Suppressor macrophage treated with lipopolysaccharide for 1 hour (primary cell): Measurements from ENCODE around the gene RECK.
A peak's percentile ranks its signal among the peaks of the same experiment; 100 is the strongest.
"Not testable (repeated sequence)": the region's sequence is repeated elsewhere in the genome, so short reads cannot be mapped to it uniquely, and the experiment has no call there.

Experiments used
- DNase-seq, 3 donors: peaks; one replicate each; pipeline ENCODE4 v3.0.0-alpha.2; 2020 to 2022

RECK gene

DNA sequence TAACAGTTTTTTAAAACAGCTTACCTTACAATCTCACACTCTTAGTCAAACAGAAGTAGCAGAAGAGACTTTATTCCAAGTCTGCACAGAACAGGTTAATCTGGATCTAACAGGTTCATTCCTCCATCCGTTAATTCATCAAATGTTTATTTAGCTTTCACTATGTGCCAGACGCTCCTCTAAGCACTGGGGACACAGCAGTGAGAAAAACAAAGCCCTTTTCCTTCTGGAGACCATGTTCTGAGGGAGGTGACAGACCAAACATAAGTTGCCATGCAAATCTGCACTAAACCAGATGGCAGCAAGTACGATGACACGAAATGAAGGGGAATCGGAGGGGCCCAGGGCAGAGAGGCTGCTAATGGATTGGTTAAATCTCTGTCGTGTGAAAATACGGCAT, 82.8 kb downstream of the RECK start:
- no peak for DNase-seq

DNA sequence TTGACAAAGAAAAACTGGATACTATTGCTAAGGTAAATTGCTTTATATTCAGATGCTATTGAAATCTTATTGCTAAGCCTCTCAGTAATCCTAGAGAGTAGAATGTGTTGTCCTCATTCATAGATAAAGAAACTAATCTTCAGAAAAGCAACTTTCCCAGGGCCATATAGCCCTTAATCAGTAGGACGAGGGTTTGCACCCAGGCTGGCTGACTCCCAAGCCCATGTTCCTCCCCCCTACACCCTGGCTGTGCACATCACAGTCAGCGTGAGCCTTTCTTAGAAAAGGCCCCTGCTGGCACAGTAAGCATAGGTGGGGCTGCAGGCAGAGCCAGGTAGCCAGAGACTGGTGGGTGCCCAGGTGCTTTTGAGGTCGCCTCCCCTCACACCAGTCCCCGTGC, 84.0 kb downstream of the RECK start:
- DNase-seq = no peak

DNA sequence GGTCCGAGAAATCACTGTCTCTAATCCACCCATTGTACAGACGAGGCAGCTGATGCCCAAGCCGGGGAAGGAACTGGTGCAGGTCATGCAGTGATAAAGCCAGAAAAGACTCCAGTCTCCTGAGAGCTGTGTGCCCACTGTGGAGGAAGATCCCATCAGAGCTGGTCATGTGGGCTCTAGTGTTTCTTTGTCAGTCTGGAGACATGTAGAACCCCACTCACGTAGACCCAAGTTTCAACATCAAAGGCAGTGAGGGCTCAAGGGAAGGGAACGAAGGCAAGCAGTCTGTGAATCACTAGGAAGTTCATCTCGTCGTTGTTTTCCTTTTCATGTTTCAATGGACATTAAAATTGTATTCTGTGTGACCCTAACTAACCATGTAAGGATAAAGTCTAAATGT, 85.3 kb downstream of the RECK start:
- DNase-seq = peak in 2 of 3 donors; percentile 30 to 41

DNA sequence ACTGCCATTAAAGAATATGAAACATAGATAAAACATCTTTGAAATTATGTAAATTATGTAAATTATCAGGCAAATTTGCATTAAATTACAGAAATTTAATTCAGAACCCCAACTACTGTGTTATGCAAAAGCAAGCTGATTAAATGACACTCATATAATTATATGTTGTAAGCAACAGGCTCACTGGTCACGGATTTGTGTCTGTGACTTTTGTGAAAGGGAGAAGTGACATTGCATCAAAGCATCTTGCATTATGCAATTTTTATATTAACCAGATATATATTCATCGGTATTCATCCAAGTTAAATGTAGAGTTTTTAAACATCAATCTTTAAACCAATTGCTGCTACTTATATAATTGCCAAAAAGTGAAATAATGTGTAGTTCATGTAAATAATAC, 86.8 kb downstream of the RECK start:
- peak; percentile 55 to 75 (median 69) for DNase-seq

DNA sequence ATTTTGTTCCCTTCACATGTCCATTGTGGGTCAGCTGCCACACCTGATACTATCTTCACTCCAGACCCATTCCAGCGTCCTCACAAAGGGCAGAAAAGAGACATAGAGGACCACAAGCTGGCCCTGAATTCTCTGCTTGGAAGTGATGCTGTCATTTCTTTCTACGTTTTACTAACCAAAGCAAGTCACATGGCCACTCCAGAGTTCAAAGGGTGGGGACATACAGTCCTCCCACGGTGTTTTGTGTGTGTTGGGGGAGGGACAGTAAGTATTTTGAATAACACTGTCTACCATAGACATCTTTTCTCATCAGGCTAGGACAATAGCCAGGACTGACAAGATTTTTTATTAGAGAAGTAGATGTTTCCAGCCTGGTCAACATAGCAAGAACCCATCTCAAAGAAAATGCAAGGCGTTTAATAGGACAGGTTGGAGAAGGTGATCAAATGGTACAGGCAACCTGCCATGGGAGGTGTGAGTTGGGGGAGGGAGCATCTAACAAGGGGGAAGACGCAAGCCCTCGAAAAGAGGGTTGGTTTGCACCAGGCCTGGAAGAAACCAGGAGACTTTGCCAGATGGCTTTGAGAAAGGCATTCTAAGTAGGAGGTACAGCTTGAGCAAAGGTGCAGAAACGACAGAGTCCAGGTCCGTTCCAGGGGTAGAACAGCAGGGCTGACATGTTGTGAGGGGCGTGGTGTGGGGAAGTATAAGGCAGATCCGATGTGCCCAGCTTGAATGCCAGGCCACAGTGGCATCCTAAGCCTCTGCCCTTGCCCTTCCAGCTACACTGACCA, 88.5 kb downstream of the RECK start:
- peak in 1 of 3 donors; percentile 41 for DNase-seq

GRCh38 chr9:36126016-36126730, 89.5 kb downstream of the RECK start:
- DNase-seq = peak in 1 of 3 donors; percentile 40

DNA sequence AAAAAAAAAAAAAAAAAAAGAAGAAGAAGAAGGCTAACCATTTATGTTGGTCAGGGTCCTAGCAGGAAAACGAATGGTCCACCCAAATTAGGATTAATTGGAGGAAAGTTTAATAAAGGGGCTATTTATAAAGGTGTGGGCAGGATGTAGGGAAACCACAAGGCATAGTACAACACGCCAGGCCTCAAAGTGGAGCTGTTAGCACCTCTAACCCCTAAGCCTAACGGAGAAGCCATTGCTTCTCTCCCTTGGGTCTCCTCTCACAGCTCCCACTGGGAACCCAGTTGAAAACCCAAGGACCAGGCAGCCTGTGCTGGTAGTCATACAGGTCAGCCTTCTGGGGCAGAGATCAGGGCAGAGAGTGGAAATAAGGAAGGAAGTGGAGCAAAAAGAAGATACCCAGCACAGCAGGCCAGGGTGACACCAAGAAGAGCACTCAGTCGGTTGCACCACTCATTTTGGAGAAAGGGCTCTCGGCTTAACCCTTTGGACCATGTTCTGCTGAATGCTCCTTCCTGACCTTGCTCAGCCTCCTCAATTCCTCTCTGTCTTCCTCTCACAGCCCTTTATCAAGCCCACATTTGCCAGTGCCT, 91.0 kb downstream of the RECK start:
- DNase-seq = peak; percentile 73 to 75 (median 73)

- DNase-seq = peak; percentile 34 to 64 (median 44)
These were observed 91.6 kb downstream of the RECK start for GRCh38 chr9:36128349-36128748.

GRCh38 chr9:36129139-36129538, 92.4 kb downstream of the RECK start:
- peak; percentile 57 to 63 (median 57) for DNase-seq

GRCh38 chr9:36131666-36132065, 95.0 kb downstream of the RECK start:
- DNase-seq = not testable (repeated sequence)

DNA sequence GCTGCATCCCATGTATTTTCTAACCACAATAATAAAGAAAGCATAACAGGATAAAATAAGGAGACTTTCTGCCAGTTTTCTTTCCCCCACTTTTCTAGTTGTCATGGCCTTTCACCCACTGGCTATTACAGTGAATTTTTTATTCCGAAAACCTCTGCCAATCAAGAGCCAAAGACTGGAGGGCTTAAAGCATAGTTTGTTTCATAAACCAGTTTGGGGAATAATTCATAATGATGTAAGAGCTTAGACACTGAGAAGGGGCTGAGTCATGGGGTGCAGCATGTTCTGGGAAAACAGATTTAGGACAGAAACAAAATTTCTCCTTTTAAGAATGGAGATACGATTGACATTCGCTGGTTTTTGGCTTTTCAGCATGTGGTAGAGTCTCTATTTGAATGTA, 95.4 kb downstream of the RECK start:
- DNase-seq = peak; percentile 55 to 76 (median 73)

GRCh38 chr9:36134761-36135505, 98.2 kb downstream of the RECK start:
- no peak for DNase-seq

DNA sequence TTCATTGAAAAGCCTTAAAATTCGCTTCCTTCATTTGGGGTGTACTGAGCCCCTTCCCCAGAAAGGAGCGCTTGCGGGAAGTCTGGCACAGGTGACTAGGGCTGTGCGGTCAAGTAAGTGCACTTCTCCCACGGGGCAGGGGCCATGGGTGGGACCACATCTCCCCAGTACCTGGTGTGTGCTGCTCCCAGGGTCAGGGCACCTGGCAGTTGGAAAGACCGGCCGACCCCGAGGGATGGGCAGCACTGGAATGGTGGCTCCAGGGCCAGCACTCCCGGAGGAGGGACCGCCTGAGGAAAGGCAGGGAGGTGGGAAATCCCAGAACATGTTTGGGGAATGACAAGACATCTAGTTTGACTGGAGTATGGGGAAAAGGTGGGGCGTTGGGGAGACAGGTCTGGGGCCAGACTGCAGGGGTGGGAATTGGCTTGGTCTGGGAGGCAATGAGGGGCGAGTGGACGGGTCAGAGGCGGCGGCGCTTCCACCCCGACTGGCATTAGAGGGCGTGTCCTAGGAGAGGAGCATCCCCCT, 99.1 kb downstream of the RECK start:
- DNase-seq = no peak

- peak; percentile 86 to 96 (median 91) for DNase-seq
These were observed 99.7 kb downstream of the RECK start, which contains the start of gene GLIPR2 for GRCh38 chr9:36136272-36136893. Gene GLIPR2, plus strand, starts transcription at chr9:36136733. Its CDS starts 46 bp downstream, at chr9:36136779.

GRCh38 chr9:36136894-36137391, 100.2 kb downstream of the RECK start:
- DNase-seq = peak in 1 of 3 donors; percentile 29

DNA sequence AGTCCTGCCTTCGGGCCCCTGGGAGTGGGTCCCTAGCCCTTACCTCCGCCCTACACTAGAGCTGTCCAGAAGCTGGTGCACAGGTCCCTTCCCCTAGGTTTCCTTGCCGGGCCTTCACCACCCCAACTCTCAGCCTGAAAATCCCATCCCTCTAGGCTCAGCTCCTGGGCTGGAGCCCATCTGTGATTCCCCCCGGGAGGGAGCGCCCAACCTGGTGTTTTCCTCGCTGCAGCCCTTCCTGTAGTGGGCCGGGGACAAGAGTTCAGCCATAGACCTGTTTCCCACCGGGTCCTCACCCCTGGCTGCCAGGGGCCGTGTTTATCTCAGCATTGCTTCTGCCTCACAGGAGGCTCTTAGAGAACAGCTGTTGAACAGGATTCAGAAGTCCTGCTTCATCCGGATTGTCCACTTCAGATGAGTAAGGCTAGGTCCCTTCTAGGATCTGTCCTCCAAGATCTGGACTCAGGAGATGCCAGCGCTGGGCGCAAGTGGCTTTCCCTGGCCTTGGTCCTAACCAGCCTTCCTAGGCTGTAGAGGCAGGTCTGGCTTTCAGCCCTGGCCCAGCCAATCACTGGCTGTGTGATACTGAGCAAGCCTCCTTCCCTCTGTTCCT, 100.8 kb downstream of the RECK start:
- DNase-seq = peak in 1 of 3 donors; percentile 41

GRCh38 chr9:36138496-36138895, 101.8 kb downstream of the RECK start:
- DNase-seq = no peak

- no peak for DNase-seq
These were observed 102.2 kb downstream of the RECK start for GRCh38 chr9:36138901-36139300.

DNA sequence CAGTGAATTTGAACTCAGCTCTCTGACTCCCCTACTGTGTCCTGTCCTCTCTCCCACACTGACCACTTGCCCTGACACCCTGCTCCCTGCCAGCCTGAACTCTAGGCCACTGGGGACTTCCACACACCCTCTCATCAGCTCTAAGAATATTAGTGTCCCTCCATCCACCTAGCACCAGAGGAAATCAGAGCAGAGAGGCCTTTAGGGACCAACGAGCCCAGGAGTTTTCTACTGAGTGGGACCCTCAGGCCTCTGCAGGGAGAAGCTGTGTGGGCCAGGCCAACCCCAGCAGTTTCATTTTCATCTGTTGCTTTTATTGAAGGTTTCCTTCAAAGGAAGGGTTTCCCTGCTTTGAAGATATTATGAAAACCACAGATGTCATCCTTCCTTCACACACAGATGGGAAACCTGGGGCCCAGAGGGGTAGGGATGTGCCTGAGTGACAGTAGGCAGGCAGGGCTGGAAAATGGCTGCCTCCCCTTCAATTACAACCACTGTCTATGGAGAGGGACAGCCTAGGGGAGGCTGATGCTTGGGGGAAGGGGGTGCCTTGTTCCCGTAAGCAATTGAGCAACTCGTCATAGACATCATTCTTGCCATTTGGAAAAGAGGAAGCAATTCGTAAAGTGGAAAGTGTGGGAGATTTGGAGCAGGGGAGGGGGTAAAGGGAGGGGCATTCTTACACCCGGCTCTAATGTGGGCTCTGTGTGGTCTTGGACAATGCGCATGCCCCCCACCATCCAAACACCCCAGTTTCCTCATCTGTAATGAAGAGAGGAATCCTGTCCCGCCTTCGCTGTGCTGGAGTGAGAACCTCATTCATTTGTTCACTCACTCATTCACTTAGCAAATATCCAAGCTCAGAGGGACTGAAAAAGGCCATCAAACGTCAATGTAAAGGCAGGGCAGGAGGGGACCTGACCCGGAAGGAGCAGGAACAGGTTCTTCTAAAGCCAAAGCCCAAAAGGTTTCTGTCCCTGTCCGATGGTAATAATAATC, 103.7 kb downstream of the RECK start:
- DNase-seq = peak; percentile 83 to 94 (median 85)

GRCh38 chr9:36141288-36141687, 104.6 kb downstream of the RECK start:
- peak; percentile 31 to 62 (median 48) for DNase-seq
